Motor neuron (in vitro differentiated cells): ENCODE data around the gene MBLAC1. TPM values are rescaled to one million over a fixed set of nuclear protein-coding genes. Genes with fewer than 3 reads are reported as not detected.
"Not testable (repeated sequence)": the region's sequence is repeated elsewhere in the genome, so short reads cannot be mapped to it uniquely, and the experiment has no call there.

Source experiments
- ATAC-seq, 8 experiments: fragments of 200-7000 bp; cut with Tn5 transposase; replicated peaks in 6 of 8; 2 replicates each; pipeline ENCODE4 v1.8.0; 2021; ENCODE audit warnings: mild to moderate bottlenecking in 8 of 8, moderate library complexity in 8 of 8
- H3K27ac ChIP-seq, 2 donors: fragments of 250-450 bp; sonication (Bioruptor Pico); 2 replicates each; pipeline ENCODE4 v1.9.0; 2021; ENCODE audit warnings: antibody characterized with exemption in 2 of 2, mild to moderate bottlenecking in 2 of 2, moderate library complexity in 1 of 2
- H3K4me1 ChIP-seq, 2 donors: fragments of 250-450 bp; sonication (Bioruptor Pico); replicated peaks in 1 of 2; 2 replicates each; pipeline ENCODE4 v1.6.1; 2021; ENCODE audit warnings: antibody characterized with exemption in 2 of 2, mild to moderate bottlenecking in 2 of 2, moderate library complexity in 1 of 2
- H3K4me3 ChIP-seq, 5 donors: fragments of 250-450 bp; sonication (Bioruptor Pico); 2 replicates each; pipeline ENCODE4 v1.9.0; 2021; ENCODE audit warnings: antibody characterized with exemption in 5 of 5, mild to moderate bottlenecking in 5 of 5, moderate library complexity in 4 of 5
- WGBS, 10 experiments: fragments of 450-650 bp; shearing (Covaris generic); methylation state at CpG; one replicate each; pipeline ENCODE4 v1.0.0; 2022; 5-methylcytosine and 5-hydroxymethylcytosine counted together
- in situ Hi-C, 9 experiments: fragments of 400-800 bp; cut with MboI; loops; one replicate each; pipeline ENCODE4 v1.15.0; 2021; ENCODE audit warnings: low sequenced_read_pairs in 9 of 9, low pct_unique_long_range_greater_than_20kb in 2 of 9; ENCODE audit not compliant: unreplicated experiment in 9 of 9
- total RNA-seq, 8 experiments: library from RNA; unstranded; fragments of 300-600 nt; gene quantifications; 2 replicates each; pipeline versions ENCODE4 v1.2.3 to v1.2.4, GENCODE V29; 2022

MBLAC1 gene
- total RNA-seq, 8 experiments from 2014 or later, result 1.7 to 5.1 (median 4.1) TPM

- peak in 2 of 8 experiments; percentile 4 to 7 for ATAC-seq
- in situ Hi-C loops, result no loop called here
- peak overlapping the region in 1 of 5 donors; percentile 7 for H3K4me3 ChIP-seq
Observed at GRCh38 chr7:100130608-100131453, 4.1 kb downstream of the MBLAC1 start.

GRCh38 chr7:100132126-100132525 lies 5.4 kb downstream of the MBLAC1 start:
- ATAC-seq, result no peak
- Histone ChIP-seq H3K4me1 (peaks cover 9 to 12% of the 10 kb centered on the region in 2 donors), H3K27ac (no peak overlapping the region), H3K4me3 (no peak overlapping the region)
- in situ Hi-C loops, result no loop called here
- WGBS, 10 experiments, result 0 to 93% (median 47%) methylated on average over 1 to 6 of the region's 7 CpGs; no CpG with 5 or more reads in 2 of the 10 experiments

More at GRCh38 chr7:100130608-100131453, 4.1 kb downstream of the MBLAC1 start:
- no peak overlapping the region for H3K27ac ChIP-seq
- WGBS, 10 experiments, result 7 to 19% (median 13%) methylated on average over 6 to 21 of the region's 24 CpGs; no CpG with 5 or more reads in 2 of the 10 experiments
- peaks cover 9 to 15% of the 10 kb centered on the region in 2 donors for H3K4me1 ChIP-seq

GRCh38 chr7:100132697-100133151 lies 6.0 kb downstream of the MBLAC1 start:
- peak; percentile 56 to 88 (median 72) for ATAC-seq
- in situ Hi-C loops, result no loop called here
- Histone ChIP-seq H3K27ac (no peak overlapping the region), H3K4me3 (no peak overlapping the region), H3K4me1 (peaks cover 9 to 12% of the 10 kb centered on the region in 2 donors)
- 4 to 39% (median 22%) methylated on average over 2 to 3 of the region's 3 CpGs; no CpG with 5 or more reads in 4 of the 10 experiments for WGBS, 10 experiments

- in situ Hi-C loops, result no loop called here
Observed at GRCh38 chr7:100137851-100138760, 11.3 kb downstream of the MBLAC1 start.

GRCh38 chr7:100141555-100141949 lies 14.8 kb downstream of the MBLAC1 start:
- no peaks in the 10 kb centered on the region for H3K4me1 ChIP-seq
- 0 to 100% (median 76%) methylated on average over 1 to 3 of the region's 3 CpGs; no CpG with 5 or more reads in 2 of the 10 experiments for WGBS, 10 experiments
- no peak for ATAC-seq
- no peak overlapping the region for H3K27ac ChIP-seq
- in situ Hi-C loops, result loop anchor here in 1 of 9 experiments (10.0 kb wide), 1 partner anchor 73 kb away; the partner anchor contains the start of gene PVRIG
- H3K4me3 ChIP-seq, result no peak overlapping the region

More at GRCh38 chr7:100137851-100138760, 11.3 kb downstream of the MBLAC1 start:
- H3K27ac ChIP-seq, result no peak overlapping the region
- H3K4me3 ChIP-seq, result no peak overlapping the region
- no peak for ATAC-seq
- H3K4me1 ChIP-seq, result no peaks in the 10 kb centered on the region
- WGBS, 10 experiments, result 68 to 90% (median 83%) methylated on average over 2 to 9 of the region's 13 CpGs

- no peak overlapping the region for H3K4me3 ChIP-seq
- H3K27ac ChIP-seq, result no peak overlapping the region
- in situ Hi-C loops, result loop anchor here in 1 of 9 experiments (10.0 kb wide), 1 partner anchor 72 kb away; the partner anchor contains the start of gene PVRIG
- 78 to 100% (median 90%) methylated on average over 1 of the region's 3 CpGs; no CpG with 5 or more reads in 6 of the 10 experiments for WGBS, 10 experiments
- H3K4me1 ChIP-seq, result no peaks in the 10 kb centered on the region
- no peak for ATAC-seq
Observed at GRCh38 chr7:100142461-100142860, 15.7 kb downstream of the MBLAC1 start.

GRCh38 chr7:100146350-100146749 lies 19.6 kb downstream of the MBLAC1 start:
- H3K27ac ChIP-seq, ATAC-seq, H3K4me1 ChIP-seq, H3K4me3 ChIP-seq: not testable (repeated sequence)
- 52 to 100% (median 88%) methylated on average over 1 to 4 of the region's 4 CpGs; no CpG with 5 or more reads in 4 of the 10 experiments for WGBS, 10 experiments
- in situ Hi-C loops, result loop anchor here in 1 of 9 experiments (10.0 kb wide), 1 partner anchor 68 kb away; the partner anchor contains the start of gene PVRIG

- no peak for ATAC-seq
- Histone ChIP-seq H3K4me1 (peaks cover 7 to 9% of the 10 kb centered on the region in 2 donors), H3K4me3 (no peak overlapping the region), H3K27ac (no peak overlapping the region)
- in situ Hi-C loops, result loop anchor here in 1 of 9 experiments (10.0 kb wide), 1 partner anchor 68 kb away; the partner anchor contains the start of gene PVRIG
- WGBS, 10 experiments, result 70 to 100% (median 100%) methylated on average over 2 of the region's 2 CpGs; no CpG with 5 or more reads in 5 of the 10 experiments
Observed at GRCh38 chr7:100147278-100147677, 20.5 kb downstream of the MBLAC1 start.

- Histone ChIP-seq H3K4me1 (peaks cover 7 to 9% of the 10 kb centered on the region in 2 donors), H3K4me3 (peak overlapping the region; percentile 20 to 78 (median 29)), H3K27ac (peak overlapping the region; percentile 63 to 74)
- WGBS, 10 experiments, result 6 to 100% (median 59%) methylated on average over 2 to 14 of the region's 14 CpGs; no CpG with 5 or more reads in 2 of the 10 experiments
- peak in 1 of 8 experiments; percentile 6 for ATAC-seq
- in situ Hi-C loops, result loop anchor here in 1 of 9 experiments (10.0 kb wide), 1 partner anchor 67 kb away; the partner anchor contains the start of gene PVRIG
Observed at GRCh38 chr7:100148225-100148558, 21.4 kb downstream of the MBLAC1 start.

- Histone ChIP-seq H3K27ac (peak within 1 kb of the TSS; percentile 78 to 80), H3K4me1 (peaks cover 7 to 9% of the 10 kb centered on the region in 2 donors), H3K4me3 (peak within 1 kb of the TSS; percentile 68 to 90 (median 73))
- WGBS, 10 experiments, result 0 to 1% (median 0%) methylated on average over 1 to 14 of the region's 46 CpGs; no CpG with 5 or more reads in 6 of the 10 experiments
- ATAC-seq, result peak; percentile 97 to 98 (median 98)
- in situ Hi-C loops, result loop anchor here in 1 of 9 experiments (10.0 kb wide), 1 partner anchor 66 kb away; the partner anchor contains the start of gene PVRIG
Observed at GRCh38 chr7:100148559-100149328, 22.0 kb downstream of the MBLAC1 start, which contains the start of gene LAMTOR4. LAMTOR4 (plus strand) TSS chr7:100148918; CDS start chr7:100148973, 55 bp downstream.

GRCh38 chr7:100152404-100152803 lies 25.6 kb downstream of the MBLAC1 start:
- in situ Hi-C loops, result no loop called here
- Histone ChIP-seq H3K4me3 (no peak overlapping the region), H3K4me1 (peaks cover 11 to 15% of the 10 kb centered on the region in 2 donors), H3K27ac (no peak overlapping the region)
- ATAC-seq, result no peak
